B cell (primary cell): ENCODE results near the gene ALDH1A2. TPM values are rescaled to one million over a fixed set of nuclear protein-coding genes. Genes with fewer than 3 reads are reported as not detected.

ENCODE experiments used
- ATAC-seq: fragments of 200-7000 bp; cut with Tn5 transposase; one replicate; pipeline ENCODE4 v1.10.0; 2021; ENCODE audit warnings: low read depth, mild to moderate bottlenecking, moderate number of reproducible peaks, moderate library complexity
- CTCF ChIA-PET: fragments of 350-600 bp; sonication (Branson Sonifier 250); formaldehyde crosslinking; loops from one replicate; lab custom pipeline; 2021; ENCODE audit warnings: antibody characterized with exemption, inconsistent platforms; lab: Charles Lee
- POLR2A ChIA-PET: fragments of 350-600 bp; sonication (Branson Sonifier 250); formaldehyde crosslinking; loops from one replicate; lab custom pipeline; 2021; ENCODE audit warnings: antibody characterized with exemption; lab: Charles Lee
- DNase-seq: peaks from one replicate; pipeline ENCODE4 v3.0.0; 2013
- H2AFZ ChIP-seq: 2 replicates; pipeline ENCODE4 v1.6.1; 2012; ENCODE audit warnings: mild to moderate bottlenecking, low read depth, low read length; ENCODE audit not compliant: insufficient read depth, poor library complexity, severe bottlenecking
- H3K27ac ChIP-seq, 2 donors: 1 replicate in 1 of 2; 2 replicates in 1 of 2; pipeline ENCODE4 v1.5.1; 2012 to 2013; ENCODE audit warnings: low read length in 2 of 2, mild to moderate bottlenecking in 2 of 2, moderate library complexity in 1 of 2
- H3K27me3 ChIP-seq, 4 experiments: fragments of 200-600 bp in 1 of 4; sonication (generic) in 1 of 4; replicated peaks in 1 of 4; 1 replicate in 2 of 4; 2 replicates in 2 of 4; pipeline versions ENCODE4 v1.6.1 to v1.7.0; 2013 to 2016; ENCODE audit warnings: low read length in 3 of 4, mild to moderate bottlenecking in 2 of 4, mixed read lengths in 1 of 4, moderate library complexity in 1 of 4; ENCODE audit not compliant: insufficient read depth in 4 of 4, control insufficient read depth in 3 of 4; ENCODE audit errors: control extremely low read depth in 1 of 4
- H3K36me3 ChIP-seq, 2 experiments: replicated peaks in 1 of 2; 1 replicate in 1 of 2; 2 replicates in 1 of 2; pipeline versions ENCODE4 v1.6.1 to v1.7.1; 2013; ENCODE audit warnings: low read length in 1 of 2; ENCODE audit not compliant: insufficient read depth in 2 of 2, control insufficient read depth in 1 of 2; ENCODE audit errors: control extremely low read depth in 1 of 2, extremely low read depth in 1 of 2
- H3K4me1 ChIP-seq, 2 donors: fragments of 200-600 bp in 1 of 2; sonication (generic) in 1 of 2; 1 replicate in 1 of 2; 2 replicates in 1 of 2; pipeline versions ENCODE4 v1.5.1 to v1.6.1; 2013 to 2017; ENCODE audit warnings: low read length in 2 of 2; ENCODE audit not compliant: control insufficient read depth in 2 of 2, insufficient read depth in 2 of 2
- H3K4me2 ChIP-seq: replicated peaks from 2 replicates; pipeline ENCODE3; 2012; ENCODE audit warnings: mild to moderate bottlenecking, low read depth, low read length; ENCODE audit not compliant: poor library complexity, severe bottlenecking
- H3K4me3 ChIP-seq, 5 experiments: fragments of 200-600 bp in 1 of 5; sonication (generic) in 1 of 5; 1 replicate in 3 of 5; 2 replicates in 2 of 5; pipeline versions ENCODE4 v1.5.1 to v1.7.0; 2011 to 2016; ENCODE audit warnings: low read length in 4 of 5, mild to moderate bottlenecking in 4 of 5, low read depth in 2 of 5, control low read depth in 1 of 5, moderate library complexity in 1 of 5; ENCODE audit not compliant: insufficient read depth in 1 of 5; ENCODE audit errors: control extremely low read depth in 1 of 5, extremely low read depth in 1 of 5
- H3K79me2 ChIP-seq: fragments of 200-600 bp; sonication (generic); one replicate; pipeline ENCODE4 v1.6.0; 2016; ENCODE audit warnings: low read length; ENCODE audit not compliant: control insufficient read depth, insufficient read depth
- H3K9ac ChIP-seq: fragments of 200-600 bp; sonication (generic); 2 replicates; pipeline ENCODE4 v1.6.1; 2017; ENCODE audit warnings: mild to moderate bottlenecking, low read length, moderate library complexity
- H3K9me3 ChIP-seq, 3 donors: one replicate each; pipeline versions ENCODE4 v1.6.1 to v1.7.1; 2013; ENCODE audit warnings: low read length in 2 of 3; ENCODE audit not compliant: control insufficient read depth in 2 of 3, insufficient read depth in 1 of 3; ENCODE audit errors: control extremely low read depth in 1 of 3
- H4K20me1 ChIP-seq: 2 replicates; pipeline ENCODE4 v1.6.0; 2012; ENCODE audit warnings: mild to moderate bottlenecking, low read length; ENCODE audit not compliant: insufficient read depth, control insufficient read depth, poor library complexity, severe bottlenecking
- H3K27ac Mint-ChIP-seq: one replicate; pipeline ENCODE4 v1.8.0; 2021; ENCODE audit warnings: mixed read lengths
- H3K27me3 Mint-ChIP-seq: one replicate; pipeline ENCODE4 v1.8.0; 2021; ENCODE audit warnings: mixed read lengths
- H3K4me1 Mint-ChIP-seq: one replicate; pipeline ENCODE4 v1.8.0; 2021; ENCODE audit warnings: mixed read lengths
- H3K4me3 Mint-ChIP-seq: one replicate; pipeline ENCODE4 v1.8.0; 2021; ENCODE audit warnings: mixed read lengths
- H3K9me3 Mint-ChIP-seq: one replicate; pipeline ENCODE4 v1.8.0; 2022; ENCODE audit warnings: mixed read lengths; ENCODE audit not compliant: insufficient read depth
- EZH2 ChIP-seq: IDR thresholded peaks from 2 replicates; pipeline ENCODE4 v1.6.1; 2012; ENCODE audit warnings: borderline replicate concordance, low read depth, mild to moderate bottlenecking, moderate library complexity, low read length; ENCODE audit not compliant: insufficient read depth, poor library complexity, severe bottlenecking
- WGBS: methylation state at CpG from one replicate; pipeline ENCODE4 v1.1.5; 2013; ENCODE audit warnings: missing lambda C conversion rate; ENCODE audit not compliant: insufficient coverage; 5-methylcytosine and 5-hydroxymethylcytosine counted together
- intact Hi-C: fragments of 100-400 bp; cut with micrococcal nuclease; formaldehyde crosslinking; loops from one replicate; pipeline ENCODE4 v1.10.0; 2022
- polyA plus RNA-seq: library from polyadenylated mRNA; depleted of rRNA; stranded (reverse); fragments of >200 nt; gene quantifications from 2 replicates; pipeline ENCODE4 v1.2.3, GENCODE V29; 2012
- total RNA-seq, 2 donors: library from RNA; stranded (reverse); fragments of 120-200 nt in 1 of 2; gene quantifications; 1 replicate in 1 of 2; 2 replicates in 1 of 2; pipeline versions ENCODE4 v1.2.3 to v1.2.4, GENCODE V29; 2013 to 2022
- TF ChIP-seq, protein P1 (sequence below): fragments of 200-600 bp; IDR thresholded peaks from one replicate; pipeline ENCODE4 v1.8.0; 2022; ENCODE audit warnings: antibody characterized with exemption, mild to moderate bottlenecking

The ALDH1A2 gene
- total and polyA plus RNA-seq, 2 donors (not counting 1 experiment from before 2014, with no cell fraction given) = not detected

DNA sequence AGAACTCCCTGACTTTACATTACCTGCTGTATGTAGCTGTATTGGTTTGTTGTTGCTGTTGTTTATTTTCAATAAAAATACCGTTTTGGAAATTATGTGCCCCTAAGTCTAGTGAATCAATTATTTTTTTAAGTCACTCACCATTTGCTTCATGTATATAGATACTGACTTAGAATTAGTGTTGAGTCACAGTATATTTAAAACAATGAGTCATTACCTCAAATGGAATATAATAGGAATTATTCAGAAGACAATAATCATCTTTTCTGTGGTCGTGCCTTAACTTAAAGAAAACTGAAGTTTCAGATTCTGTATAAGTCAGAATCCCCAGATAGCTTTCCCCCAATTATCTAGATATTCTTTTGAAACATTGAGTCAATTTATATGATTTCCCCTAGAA, 21.0 kb upstream of the ALDH1A2 start:
- DNase-seq = no peak
- Histone ChIP-seq H3K36me3 (no peaks in the 10 kb centered on the region), H3K4me3 (no peak overlapping the region), H3K27ac (no peak overlapping the region), H3K79me2 (no peaks in the 10 kb centered on the region), H3K4me1 (no peaks in the 10 kb centered on the region), H3K9me3 (no peaks in the 10 kb centered on the region), H4K20me1 (no peaks in the 10 kb centered on the region), H3K27me3 (peaks cover 0 to 11% (median 3%) of the 10 kb centered on the region in 4 experiments), H3K4me2 (no peak overlapping the region), H2AFZ (no peak overlapping the region), H3K9ac (no peak overlapping the region)
- no CpG with 5 or more reads among the region's 2 CpGs for WGBS
- Mint-ChIP-seq H3K4me1 (no peaks in the 10 kb centered on the region), H3K27me3 (peaks cover 44% of the 10 kb centered on the region), H3K9me3 (peaks cover 4% of the 10 kb centered on the region), H3K4me3 (no peak overlapping the region), H3K27ac (no peak overlapping the region)
- intact Hi-C loops = no loop called here
- CTCF ChIA-PET = interaction anchor here (1.5 kb wide), 2 partner anchors 9 to 20 kb away, joined by 3 read pairs; no protein-coding TSS in a partner anchor
- TF ChIP-seq EZH2 = no peak
- TF ChIP-seq, protein P1, sequence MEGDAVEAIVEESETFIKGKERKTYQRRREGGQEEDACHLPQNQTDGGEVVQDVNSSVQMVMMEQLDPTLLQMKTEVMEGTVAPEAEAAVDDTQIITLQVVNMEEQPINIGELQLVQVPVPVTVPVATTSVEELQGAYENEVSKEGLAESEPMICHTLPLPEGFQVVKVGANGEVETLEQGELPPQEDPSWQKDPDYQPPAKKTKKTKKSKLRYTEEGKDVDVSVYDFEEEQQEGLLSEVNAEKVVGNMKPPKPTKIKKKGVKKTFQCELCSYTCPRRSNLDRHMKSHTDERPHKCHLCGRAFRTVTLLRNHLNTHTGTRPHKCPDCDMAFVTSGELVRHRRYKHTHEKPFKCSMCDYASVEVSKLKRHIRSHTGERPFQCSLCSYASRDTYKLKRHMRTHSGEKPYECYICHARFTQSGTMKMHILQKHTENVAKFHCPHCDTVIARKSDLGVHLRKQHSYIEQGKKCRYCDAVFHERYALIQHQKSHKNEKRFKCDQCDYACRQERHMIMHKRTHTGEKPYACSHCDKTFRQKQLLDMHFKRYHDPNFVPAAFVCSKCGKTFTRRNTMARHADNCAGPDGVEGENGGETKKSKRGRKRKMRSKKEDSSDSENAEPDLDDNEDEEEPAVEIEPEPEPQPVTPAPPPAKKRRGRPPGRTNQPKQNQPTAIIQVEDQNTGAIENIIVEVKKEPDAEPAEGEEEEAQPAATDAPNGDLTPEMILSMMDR = no peak
- POLR2A ChIA-PET = no interaction called here
- no peak for ATAC-seq

DNA sequence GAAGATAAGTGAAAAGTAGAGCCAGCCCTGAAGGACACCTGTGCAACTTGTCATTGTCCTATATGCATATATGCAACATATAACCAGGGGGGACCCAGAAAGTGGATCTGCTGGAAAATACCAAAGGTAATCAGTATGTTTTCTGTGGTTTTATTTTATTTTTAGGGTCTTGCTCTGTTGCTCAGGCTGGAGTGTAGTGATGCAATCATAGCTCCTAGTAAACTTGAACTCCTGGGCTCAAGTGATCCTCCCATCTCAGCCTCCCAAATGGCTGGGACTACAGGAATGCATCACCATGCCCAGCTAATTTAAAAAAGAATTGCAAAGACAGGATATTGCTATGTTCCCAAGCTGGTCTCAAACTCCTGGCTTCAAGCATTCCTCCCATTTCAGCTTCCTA, 18.0 kb upstream of the ALDH1A2 start:
- H3K4me1 ChIP-seq = no peaks in the 10 kb centered on the region
- H2AFZ ChIP-seq = no peak overlapping the region
- ChIA-PET POLR2A (no interaction called here), CTCF (interaction anchor here (0.6 kb wide), 1 partner anchor 1445 kb away, joined by 3 read pairs; no protein-coding TSS in a partner anchor)
- no peak overlapping the region for H3K4me3 ChIP-seq
- H3K4me1 Mint-ChIP-seq = no peaks in the 10 kb centered on the region
- no peak for DNase-seq
- no peaks in the 10 kb centered on the region for H3K79me2 ChIP-seq
- H4K20me1 ChIP-seq = no peaks in the 10 kb centered on the region
- H3K27ac ChIP-seq = no peak overlapping the region
- intact Hi-C loops = no loop called here
- H3K4me3 Mint-ChIP-seq = no peak overlapping the region
- no peak overlapping the region for H3K4me2 ChIP-seq
- H3K27me3 Mint-ChIP-seq = peaks cover 46% of the 10 kb centered on the region
- H3K27me3 ChIP-seq = peaks cover 0 to 11% (median 5%) of the 10 kb centered on the region in 4 experiments
- no peak overlapping the region for H3K9ac ChIP-seq
- no peak for ATAC-seq
- H3K9me3 ChIP-seq = no peaks in the 10 kb centered on the region
- TF ChIP-seq, protein P1 = no peak
- TF ChIP-seq EZH2 = no peak
- no peaks in the 10 kb centered on the region for H3K36me3 ChIP-seq
- H3K9me3 Mint-ChIP-seq = no peaks in the 10 kb centered on the region
- H3K27ac Mint-ChIP-seq = no peak overlapping the region
